NCI-H226 (cell line): Measurements from ENCODE around the gene ACTL10.
A peak's percentile ranks its signal among the peaks of the same experiment; 100 is the strongest.

Experiments
- DNase-seq: peaks from one replicate; pipeline ENCODE4 v3.0.0-alpha.2; 2015

The ACTL10 gene

DNA sequence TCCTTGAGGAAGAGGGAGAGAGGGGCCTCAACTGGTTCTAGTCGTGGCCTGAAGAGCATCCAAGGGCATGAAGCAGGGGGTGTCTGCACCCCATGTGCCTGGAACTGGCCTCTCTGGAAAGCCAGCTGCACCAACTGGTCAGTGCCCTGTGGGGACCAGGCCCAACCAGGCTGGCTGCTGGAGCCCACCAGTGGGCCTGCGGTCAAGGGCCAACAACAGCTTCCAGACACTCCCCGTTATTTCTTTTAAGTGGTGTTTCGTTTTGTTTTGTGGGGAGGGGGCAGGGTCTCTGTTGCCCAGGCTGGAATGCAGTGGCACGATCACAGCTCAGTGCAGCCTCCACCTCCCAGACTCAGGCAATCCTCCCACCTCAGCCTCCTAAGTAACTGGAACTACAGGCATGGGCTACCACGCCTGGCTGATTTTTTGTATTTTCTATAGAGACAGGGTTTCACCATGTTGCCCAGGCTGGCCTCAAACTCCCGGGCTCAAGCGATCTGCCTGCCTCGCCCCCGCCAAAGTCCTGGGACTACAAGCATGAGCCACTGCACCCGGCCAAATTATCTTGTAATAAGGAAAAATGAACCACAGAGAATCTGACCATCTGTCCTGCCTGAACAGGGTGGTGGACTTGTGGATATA, 16.5 kb upstream of the ACTL10 start:
- no peak for DNase-seq

- no peak for DNase-seq
These were observed 15.8 kb upstream of the ACTL10 start for GRCh38 chr20:33650753-33651561.

DNA sequence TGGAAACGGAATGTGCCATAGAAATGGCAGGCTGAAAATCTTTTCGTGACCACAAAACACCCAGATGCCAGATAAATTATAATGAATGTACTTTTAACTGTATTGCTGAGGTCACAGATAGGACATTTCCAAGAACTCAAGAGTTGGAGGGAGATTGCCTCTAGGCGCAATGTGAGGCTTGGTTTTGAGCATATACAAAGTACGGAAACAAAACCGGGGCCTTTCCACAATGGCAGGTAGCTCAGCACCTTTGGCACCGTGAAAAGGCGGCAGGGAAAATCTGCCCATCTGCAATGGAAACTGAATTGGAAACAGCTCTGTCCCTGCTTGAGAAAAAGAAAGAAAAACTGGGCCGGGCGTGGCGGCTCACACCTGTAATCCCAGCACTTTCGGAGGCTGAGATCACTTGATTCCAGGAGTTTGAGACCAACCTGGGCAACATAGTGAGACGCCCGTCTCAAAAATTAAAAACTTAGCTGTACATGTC, 15.1 kb upstream of the ACTL10 start:
- no peak for DNase-seq

GRCh38 chr20:33653218-33653899, 13.4 kb upstream of the ACTL10 start:
- peak; percentile 29 for DNase-seq

GRCh38 chr20:33653900-33654596, 12.7 kb upstream of the ACTL10 start:
- DNase-seq: no peak

- DNase-seq: no peak
These were observed 12.0 kb upstream of the ACTL10 start for GRCh38 chr20:33654680-33655161.

DNA sequence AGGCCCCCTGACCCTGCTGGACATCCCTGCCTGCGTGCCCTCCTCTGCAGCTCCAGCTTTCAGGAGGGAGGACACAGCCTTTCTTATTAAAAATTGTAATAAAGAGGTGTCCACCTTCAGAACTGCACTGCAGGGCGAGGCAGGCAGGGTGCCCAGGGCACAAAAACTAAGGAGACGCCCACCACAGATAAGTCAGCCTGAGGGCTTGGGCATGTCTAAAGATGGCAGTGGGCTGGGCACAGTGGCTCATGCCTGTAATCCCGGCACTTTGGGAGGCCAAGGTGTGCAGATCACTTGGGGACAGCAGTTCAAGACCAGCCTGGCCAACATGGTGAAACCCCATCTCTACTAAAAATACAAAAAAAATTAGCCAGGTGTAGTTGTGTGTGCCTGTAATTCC, 11.6 kb upstream of the ACTL10 start:
- no peak for DNase-seq

DNA sequence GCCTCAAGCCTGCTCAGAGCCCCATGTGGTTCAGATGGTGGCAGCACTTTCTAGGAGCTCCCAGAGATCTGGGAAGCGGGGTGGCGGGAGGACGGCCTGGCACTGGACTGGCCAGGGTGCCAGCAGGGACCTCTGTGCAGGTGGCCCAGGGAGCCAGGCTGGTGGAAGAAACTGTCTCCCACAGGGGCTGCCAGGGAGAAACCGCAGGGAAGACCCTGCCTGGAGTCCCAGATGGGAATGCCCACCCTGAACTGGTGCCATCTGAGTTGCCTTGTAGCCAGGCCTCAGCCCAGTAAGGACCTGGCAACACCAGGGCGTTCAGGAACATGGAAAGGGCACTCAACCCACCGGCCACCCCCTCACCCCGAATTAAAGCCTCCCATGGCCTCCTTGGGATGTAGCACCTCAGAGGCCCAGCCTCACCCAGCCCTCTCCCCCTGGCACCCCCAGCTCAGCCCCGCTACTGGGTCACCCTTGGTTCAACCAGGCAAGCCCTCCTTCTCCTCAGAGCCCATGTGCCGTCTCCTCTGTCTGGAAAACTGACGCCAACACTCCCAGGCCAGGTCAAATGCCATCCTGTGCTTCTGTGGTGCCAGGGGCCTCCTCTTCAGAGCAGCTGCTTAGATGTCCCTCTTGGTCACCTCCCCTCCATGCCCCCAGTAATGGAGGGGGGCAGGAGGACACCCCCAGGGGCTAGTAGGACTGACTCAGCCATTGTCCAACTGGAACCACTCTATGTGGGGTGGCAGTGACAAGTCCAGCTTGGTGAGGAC, 10.5 kb upstream of the ACTL10 start:
- DNase-seq: no peak

GRCh38 chr20:33656783-33657703, 9.7 kb upstream of the ACTL10 start:
- DNase-seq: no peak

GRCh38 chr20:33657704-33658095, 9.0 kb upstream of the ACTL10 start:
- DNase-seq: no peak

DNA sequence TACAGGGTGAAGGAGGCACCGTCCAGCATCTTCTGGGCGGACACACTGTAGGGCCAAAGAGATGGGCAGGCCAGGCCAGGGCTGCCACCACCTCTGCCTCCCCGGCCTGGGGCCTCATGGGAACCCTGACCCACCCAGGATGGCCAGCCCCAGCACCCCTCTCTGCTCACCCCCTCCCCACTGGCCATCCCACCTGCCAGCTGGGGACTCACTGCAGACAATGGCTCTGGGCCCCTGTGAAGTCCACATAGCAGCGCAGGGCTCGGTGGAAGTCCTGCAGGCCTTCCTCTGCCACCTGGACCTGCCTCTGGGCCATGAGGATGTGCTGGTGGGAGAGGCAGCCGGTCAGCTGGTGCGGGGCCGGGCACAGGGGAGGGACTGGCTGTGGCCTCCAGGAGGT, 8.2 kb upstream of the ACTL10 start:
- no peak for DNase-seq

- DNase-seq: no peak
These were observed 7.8 kb upstream of the ACTL10 start for GRCh38 chr20:33658929-33659328.

DNA sequence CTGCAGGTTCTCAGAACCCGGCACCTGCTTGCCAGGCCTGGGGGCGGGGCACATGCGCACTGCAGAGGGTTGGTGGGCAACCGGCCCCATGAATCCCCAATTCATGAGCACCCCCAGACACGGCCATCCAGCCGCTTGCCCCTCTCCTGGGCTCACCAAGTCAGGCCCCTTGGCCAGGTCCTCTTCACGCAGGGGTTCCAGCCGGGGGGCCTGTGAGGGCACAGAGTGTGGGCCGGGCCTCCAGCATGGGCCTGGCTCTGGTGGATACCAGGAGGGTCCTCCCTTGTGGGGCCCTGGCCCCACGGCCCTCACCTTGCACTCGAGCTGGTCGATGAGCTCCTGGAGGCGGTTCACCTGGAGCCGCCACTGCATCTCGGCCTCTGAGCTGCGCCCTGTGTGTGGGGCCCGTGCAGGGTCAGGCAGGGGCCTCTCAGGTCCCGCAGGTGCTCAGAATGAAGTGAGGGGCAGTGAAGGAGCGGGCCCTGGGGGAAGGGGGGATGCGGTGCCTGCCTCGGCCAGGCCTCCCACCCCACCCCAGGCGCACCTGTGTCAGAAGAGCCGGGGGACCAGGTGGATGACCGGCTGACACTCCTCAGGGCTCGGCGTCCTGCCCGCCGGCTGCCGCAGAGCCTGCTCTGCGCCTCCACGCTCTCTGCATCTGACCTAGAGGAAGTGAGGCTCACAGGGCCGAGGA, 7.3 kb upstream of the ACTL10 start:
- no peak for DNase-seq

DNA sequence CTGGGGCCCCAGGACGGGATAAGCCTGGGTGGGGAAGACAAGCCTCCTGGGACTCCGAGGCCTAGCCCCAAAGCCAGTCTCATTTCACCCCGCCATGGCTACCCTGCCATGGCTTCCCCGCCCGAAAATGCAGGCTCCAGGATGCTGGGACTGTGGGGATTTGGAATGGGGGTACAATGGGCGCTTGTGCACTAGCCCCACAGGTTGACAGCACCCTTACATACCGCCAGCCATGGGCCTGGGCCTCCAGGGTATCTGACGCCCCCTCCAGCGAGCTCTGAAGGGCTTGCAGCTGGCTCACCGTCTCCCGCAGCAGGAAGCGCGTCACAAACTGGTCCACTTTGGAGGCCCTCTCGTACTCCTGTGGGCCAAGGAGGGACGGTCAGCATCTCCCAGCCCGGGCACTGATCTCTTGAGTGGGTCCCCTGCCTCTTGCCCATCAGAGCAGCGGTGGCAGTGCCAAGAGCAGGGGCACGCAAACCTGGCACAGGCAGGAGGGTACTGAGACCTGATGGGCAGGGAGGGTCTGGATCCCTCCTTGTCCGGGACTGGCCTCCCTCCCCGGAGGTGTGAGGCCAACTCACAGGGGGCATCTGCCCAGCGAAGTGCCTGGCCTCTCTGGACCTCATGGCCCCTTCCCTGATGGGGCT, 6.6 kb upstream of the ACTL10 start:
- no peak for DNase-seq

- DNase-seq: no peak
These were observed 6.1 kb upstream of the ACTL10 start for GRCh38 chr20:33660685-33661058.

DNA sequence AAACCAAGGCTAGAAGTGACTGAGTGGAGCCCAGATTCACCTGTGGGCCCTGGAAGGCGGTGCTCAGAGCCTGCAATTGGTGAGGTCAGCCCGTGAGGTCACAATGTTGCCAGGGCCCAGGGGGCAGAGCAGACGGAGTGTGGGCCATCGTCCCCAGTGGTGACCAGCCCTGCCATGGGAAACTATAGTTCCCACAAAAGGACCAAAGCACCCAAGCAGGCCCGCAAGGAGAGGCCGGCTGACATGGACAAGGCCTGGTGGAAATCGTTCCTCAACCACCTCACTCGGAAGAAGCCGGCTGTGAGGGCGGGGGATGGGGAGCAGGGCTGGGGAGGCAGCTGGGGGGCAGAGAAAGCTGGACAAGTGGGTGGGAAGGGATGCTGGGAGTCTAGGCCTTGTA, 4.6 kb upstream of the ACTL10 start, which contains the start of gene C20orf144:
C20orf144 (plus strand) TSS at position 156 of the 400 bp plus-strand sequence; CDS start at position 175, 19 bp downstream.
- DNase-seq: no peak

- peak; percentile 71 for DNase-seq
These were observed 3.3 kb upstream of the ACTL10 start for GRCh38 chr20:33663161-33664084.

GRCh38 chr20:33664085-33664761, 2.5 kb upstream of the ACTL10 start:
- no peak for DNase-seq
